Stimulated activated CD4-positive, alpha-beta T cell treated with anti-CD3 and anti-CD28 coated beads, TNF-alpha, amount 100 ng/mL, for 48 hours (primary cell): ENCODE data around the gene ETV5.

ENCODE experiments used
- DNase-seq, 3 donors: peaks; one replicate each; pipeline ENCODE4 v3.0.0-alpha.2; 2020; ENCODE audit warnings: low read depth in 3 of 3

The ETV5 gene

GRCh38 chr3:186095561-186096081 lies 13.3 kb downstream of the ETV5 start:
- no peak for DNase-seq

GRCh38 chr3:186094696-186095425 lies 14.0 kb downstream of the ETV5 start:
- no peak for DNase-seq

- no peak for DNase-seq
These were observed 14.6 kb downstream of the ETV5 start for GRCh38 chr3:186094271-186094670.

- no peak for DNase-seq
These were observed 15.5 kb downstream of the ETV5 start for GRCh38 chr3:186093271-186093900.

- no peak for DNase-seq
These were observed 16.4 kb downstream of the ETV5 start for GRCh38 chr3:186092360-186093070.

GRCh38 chr3:186090901-186091300 lies 18.0 kb downstream of the ETV5 start:
- no peak for DNase-seq

- no peak for DNase-seq
These were observed 20.6 kb downstream of the ETV5 start for GRCh38 chr3:186088335-186088734.

- no peak for DNase-seq
These were observed 24.6 kb downstream of the ETV5 start for GRCh38 chr3:186084264-186084663.

- DNase-seq: no peak
These were observed 25.1 kb downstream of the ETV5 start for GRCh38 chr3:186083746-186084145.

- no peak for DNase-seq
These were observed 26.7 kb downstream of the ETV5 start for GRCh38 chr3:186082150-186082549.

GRCh38 chr3:186081678-186082077 lies 27.2 kb downstream of the ETV5 start:
- DNase-seq: no peak

- no peak for DNase-seq
These were observed 27.9 kb downstream of the ETV5 start for GRCh38 chr3:186080849-186081438.

GRCh38 chr3:186079925-186080324 lies 29.0 kb downstream of the ETV5 start:
- DNase-seq: no peak

GRCh38 chr3:186077466-186077865 lies 31.4 kb downstream of the ETV5 start:
- DNase-seq: no peak

GRCh38 chr3:186075931-186076567 lies 32.8 kb downstream of the ETV5 start:
- no peak for DNase-seq

GRCh38 chr3:186075489-186075888 lies 33.4 kb downstream of the ETV5 start:
- no peak for DNase-seq

GRCh38 chr3:186073641-186074040 lies 35.2 kb downstream of the ETV5 start:
- DNase-seq: no peak

GRCh38 chr3:186070996-186071395 lies 37.9 kb downstream of the ETV5 start:
- DNase-seq: no peak

GRCh38 chr3:186070550-186070949 lies 38.3 kb downstream of the ETV5 start:
- no peak for DNase-seq

GRCh38 chr3:186070133-186070532 lies 38.8 kb downstream of the ETV5 start:
- no peak for DNase-seq

GRCh38 chr3:186069199-186069598 lies 39.7 kb downstream of the ETV5 start:
- no peak for DNase-seq

GRCh38 chr3:186068243-186068552 lies 40.7 kb downstream of the ETV5 start:
- DNase-seq: no peak
